ENCODE measurements around the gene SPART.
"Not testable (repeated sequence)": the region's sequence is repeated elsewhere in the genome, so short reads cannot be mapped to it uniquely, and the experiment has no call there.

Gene SPART

GRCh38 chr13:36323951-36324566, 22.1 kb downstream of the SPART start:
- Histone ChIP-seq H3K9ac (ENCODE audit: low read length) (no peak overlapping the region), H3K79me1 (replicated peaks; ENCODE audit: low read length, poor library complexity, severe bottlenecking) (peaks cover 20% of the 10 kb centered on the region), H2BK5ac (ENCODE audit: low read depth, low read length, poor library complexity, severe bottlenecking) (no peak overlapping the region), H4K8ac (ENCODE audit: low read length) (no peak overlapping the region), H3K18ac (ENCODE audit: low read depth in 1 of 2, low read length in 2 of 2) (peak overlapping the region in 1 of 2 experiments; percentile 21), H4K91ac (ENCODE audit: low read length) (no peak overlapping the region), H3K9me3 (ENCODE audit: control insufficient read depth, low read length) (no peaks in the 10 kb centered on the region), H3K4me1 (ENCODE audit: control insufficient read depth, insufficient read depth, low read depth, low read length) (peaks cover 1% of the 10 kb centered on the region), H3K36me3 (ENCODE audit: control insufficient read depth in 1 of 2, insufficient read depth in 2 of 2, low read depth in 1 of 2, low read length in 2 of 2) (peaks cover 18 to 71% of the 10 kb centered on the region in 2 experiments), H2BK120ac (ENCODE audit: low read depth, low read length) (no peak overlapping the region), H3K4me2 (ENCODE audit: low read length, poor library complexity, severe bottlenecking) (no peak overlapping the region), H3K27me3 (ENCODE audit: control insufficient read depth in 1 of 2, insufficient read depth in 1 of 2, low read length in 2 of 2) (no peaks in the 10 kb centered on the region), H3K27ac (ENCODE audit: low read length, poor library complexity, severe bottlenecking) (peak overlapping the region; percentile 61), H2AK5ac (ENCODE audit: low read length, severe bottlenecking) (no peak overlapping the region), H3K23ac (ENCODE audit: low read length in 2 of 2) (no peak overlapping the region), H3K14ac (ENCODE audit: low read length in 2 of 2) (no peak overlapping the region), H2BK15ac (ENCODE audit: low read depth, poor library complexity, severe bottlenecking) (no peak overlapping the region), H3K4ac (ENCODE audit: low read depth in 1 of 2, low read length in 2 of 2) (no peak overlapping the region), H2AFZ (ENCODE audit: low read depth, low read length) (no peak overlapping the region), H2BK12ac (ENCODE audit: low read length in 2 of 2) (no peak overlapping the region), H3K4me3 (ENCODE audit: insufficient read depth in 1 of 2, low read depth in 1 of 2, low read length in 2 of 2) (no peak overlapping the region)
- peak; percentile 92 for DNase-seq
- 73% methylated on average over 1 of the region's 1 CpG for WGBS

GRCh38 chr13:36323408-36323807, 22.8 kb downstream of the SPART start:
- no peak overlapping the region for H3K9ac ChIP-seq (ENCODE audit: low read length)
- H4K91ac ChIP-seq (ENCODE audit: low read length): no peak overlapping the region
- H3K23ac ChIP-seq (ENCODE audit: low read length in 2 of 2): no peak overlapping the region
- no peak overlapping the region for H2BK5ac ChIP-seq (ENCODE audit: low read depth, low read length, poor library complexity, severe bottlenecking)
- H2AK5ac ChIP-seq (ENCODE audit: low read length, severe bottlenecking): no peak overlapping the region
- 100% methylated on average over 1 of the region's 3 CpGs for WGBS
- H3K4me3 ChIP-seq (ENCODE audit: insufficient read depth in 1 of 2, low read depth in 1 of 2, low read length in 2 of 2): no peak overlapping the region
- H3K14ac ChIP-seq (ENCODE audit: low read length in 2 of 2): no peak overlapping the region
- no peak overlapping the region for H2BK15ac ChIP-seq (ENCODE audit: low read depth, poor library complexity, severe bottlenecking)
- H3K4me1 ChIP-seq (ENCODE audit: control insufficient read depth, insufficient read depth, low read depth, low read length): peaks cover 1% of the 10 kb centered on the region
- no peak overlapping the region for H3K27ac ChIP-seq (ENCODE audit: low read length, poor library complexity, severe bottlenecking)
- no peak overlapping the region for H3K4ac ChIP-seq (ENCODE audit: low read depth in 1 of 2, low read length in 2 of 2)
- H2BK120ac ChIP-seq (ENCODE audit: low read depth, low read length): no peak overlapping the region
- no peak overlapping the region for H2BK12ac ChIP-seq (ENCODE audit: low read length in 2 of 2)
- no peak overlapping the region for H3K18ac ChIP-seq (ENCODE audit: low read depth in 1 of 2, low read length in 2 of 2)
- H4K8ac ChIP-seq (ENCODE audit: low read length): no peak overlapping the region
- DNase-seq: no peak
- H2AFZ ChIP-seq (ENCODE audit: low read depth, low read length): no peak overlapping the region
- H3K9me3 ChIP-seq (ENCODE audit: control insufficient read depth, low read length): no peaks in the 10 kb centered on the region
- peaks cover 20% of the 10 kb centered on the region for H3K79me1 ChIP-seq (replicated peaks; ENCODE audit: low read length, poor library complexity, severe bottlenecking)
- H3K4me2 ChIP-seq (ENCODE audit: low read length, poor library complexity, severe bottlenecking): no peak overlapping the region
- H3K27me3 ChIP-seq (ENCODE audit: control insufficient read depth in 1 of 2, insufficient read depth in 1 of 2, low read length in 2 of 2): no peaks in the 10 kb centered on the region
- H3K36me3 ChIP-seq (ENCODE audit: control insufficient read depth in 1 of 2, insufficient read depth in 2 of 2, low read depth in 1 of 2, low read length in 2 of 2): peaks cover 15 to 65% of the 10 kb centered on the region in 2 experiments

GRCh38 chr13:36319793-36320192, 26.4 kb downstream of the SPART start:
- H2BK5ac ChIP-seq (ENCODE audit: low read depth, low read length, poor library complexity, severe bottlenecking); H3K4me2 ChIP-seq (ENCODE audit: low read length, poor library complexity, severe bottlenecking); H2AFZ ChIP-seq (ENCODE audit: low read depth, low read length); H3K9me3 ChIP-seq (ENCODE audit: control insufficient read depth, low read length); H3K27me3 ChIP-seq (ENCODE audit: control insufficient read depth in 1 of 2, insufficient read depth in 1 of 2, low read length in 2 of 2); H2BK15ac ChIP-seq (ENCODE audit: low read depth, poor library complexity, severe bottlenecking); H3K14ac ChIP-seq (ENCODE audit: low read length in 2 of 2); H3K4ac ChIP-seq (ENCODE audit: low read depth in 1 of 2, low read length in 2 of 2); H4K91ac ChIP-seq (ENCODE audit: low read length); H3K27ac ChIP-seq (ENCODE audit: low read length, poor library complexity, severe bottlenecking); H3K9ac ChIP-seq (ENCODE audit: low read length); H3K18ac ChIP-seq (ENCODE audit: low read depth in 1 of 2, low read length in 2 of 2); H3K23ac ChIP-seq (ENCODE audit: low read length in 2 of 2); H2BK120ac ChIP-seq (ENCODE audit: low read depth, low read length); H2AK5ac ChIP-seq (ENCODE audit: low read length, severe bottlenecking); H2BK12ac ChIP-seq (ENCODE audit: low read length in 2 of 2); H3K4me3 ChIP-seq (ENCODE audit: insufficient read depth in 1 of 2, low read depth in 1 of 2, low read length in 2 of 2); H3K4me1 ChIP-seq (ENCODE audit: control insufficient read depth, insufficient read depth, low read depth, low read length); H4K8ac ChIP-seq (ENCODE audit: low read length): not testable (repeated sequence)
- Histone ChIP-seq H3K36me3 (ENCODE audit: control insufficient read depth in 1 of 2, insufficient read depth in 2 of 2, low read depth in 1 of 2, low read length in 2 of 2) (peaks cover 9 to 39% of the 10 kb centered on the region in 2 experiments), H3K79me1 (replicated peaks; ENCODE audit: low read length, poor library complexity, severe bottlenecking) (peaks cover 14% of the 10 kb centered on the region)
- peak; percentile 32 for DNase-seq
- 59% methylated on average over 6 of the region's 6 CpGs for WGBS

- no peak overlapping the region for H2BK12ac ChIP-seq (ENCODE audit: low read length in 2 of 2)
- no peak overlapping the region for H2BK120ac ChIP-seq (ENCODE audit: low read depth, low read length)
- H3K14ac ChIP-seq (ENCODE audit: low read length in 2 of 2): no peak overlapping the region
- H2BK5ac ChIP-seq (ENCODE audit: low read depth, low read length, poor library complexity, severe bottlenecking): no peak overlapping the region
- no peak for DNase-seq
- H3K27me3 ChIP-seq (ENCODE audit: control insufficient read depth in 1 of 2, insufficient read depth in 1 of 2, low read length in 2 of 2): no peaks in the 10 kb centered on the region
- peaks cover 16% of the 10 kb centered on the region for H3K79me1 ChIP-seq (replicated peaks; ENCODE audit: low read length, poor library complexity, severe bottlenecking)
- H3K4ac ChIP-seq (ENCODE audit: low read depth in 1 of 2, low read length in 2 of 2): no peak overlapping the region
- no peak overlapping the region for H3K9ac ChIP-seq (ENCODE audit: low read length)
- no peaks in the 10 kb centered on the region for H3K9me3 ChIP-seq (ENCODE audit: control insufficient read depth, low read length)
- WGBS: 55% methylated on average over 2 of the region's 3 CpGs
- no peak overlapping the region for H3K23ac ChIP-seq (ENCODE audit: low read length in 2 of 2)
- H3K4me2 ChIP-seq (ENCODE audit: low read length, poor library complexity, severe bottlenecking): no peak overlapping the region
- no peak overlapping the region for H4K8ac ChIP-seq (ENCODE audit: low read length)
- no peak overlapping the region for H3K4me3 ChIP-seq (ENCODE audit: insufficient read depth in 1 of 2, low read depth in 1 of 2, low read length in 2 of 2)
- no peak overlapping the region for H4K91ac ChIP-seq (ENCODE audit: low read length)
- no peaks in the 10 kb centered on the region for H3K4me1 ChIP-seq (ENCODE audit: control insufficient read depth, insufficient read depth, low read depth, low read length)
- no peak overlapping the region for H2AFZ ChIP-seq (ENCODE audit: low read depth, low read length)
- H3K18ac ChIP-seq (ENCODE audit: low read depth in 1 of 2, low read length in 2 of 2): no peak overlapping the region
- H3K36me3 ChIP-seq (ENCODE audit: control insufficient read depth in 1 of 2, insufficient read depth in 2 of 2, low read depth in 1 of 2, low read length in 2 of 2): peaks cover 8 to 74% of the 10 kb centered on the region in 2 experiments
- no peak overlapping the region for H3K27ac ChIP-seq (ENCODE audit: low read length, poor library complexity, severe bottlenecking)
- H2BK15ac ChIP-seq (ENCODE audit: low read depth, poor library complexity, severe bottlenecking): no peak overlapping the region
- no peak overlapping the region for H2AK5ac ChIP-seq (ENCODE audit: low read length, severe bottlenecking)
These were observed 32.9 kb downstream of the SPART start for GRCh38 chr13:36313047-36313969.

Data from mesenchymal stem cell (in vitro differentiated cells and primary cell).